Type B pancreatic cell (in vitro differentiated cells): ENCODE measurements around the gene RNH1. TPM values are rescaled to one million over a fixed set of nuclear protein-coding genes. Genes with fewer than 3 reads are reported as not detected.

Experiments
- DNase-seq: peaks from one replicate; pipeline ENCODE4 v3.0.0; 2021; ENCODE audit warnings: mixed read lengths; ENCODE audit not compliant: unreplicated experiment; ENCODE audit errors: extremely low spot score
- H3K27ac Mint-ChIP-seq: 2 replicates; pipeline ENCODE4 v1.8.0; 2021; ENCODE audit warnings: mild to moderate bottlenecking, mixed read lengths
- H3K27me3 Mint-ChIP-seq: 2 replicates; pipeline ENCODE4 v1.8.0; 2021; ENCODE audit warnings: mixed read lengths
- H3K36me3 Mint-ChIP-seq: 2 replicates; pipeline ENCODE4 v1.8.0; 2021; ENCODE audit warnings: mixed read lengths
- H3K4me1 Mint-ChIP-seq: one replicate; pipeline ENCODE4 v1.8.0; 2021; ENCODE audit warnings: mixed read lengths; ENCODE audit not compliant: unreplicated experiment
- H3K4me3 Mint-ChIP-seq: 2 replicates; pipeline ENCODE4 v1.8.0; 2021; ENCODE audit warnings: mild to moderate bottlenecking, mixed read lengths
- H3K9me3 Mint-ChIP-seq: 2 replicates; pipeline ENCODE4 v1.8.0; 2021; ENCODE audit warnings: mixed read lengths
- CTCF ChIP-seq: fragments of 200-600 bp; sonication (generic); conservative IDR thresholded peaks from 2 replicates; pipeline ENCODE4 v1.5.0; 2021; ENCODE audit warnings: antibody characterized with exemption, mild to moderate bottlenecking
- total RNA-seq: library from RNA; stranded (reverse); gene quantifications from 2 replicates; pipeline ENCODE4 v1.2.1, GENCODE V29; 2021; ENCODE audit warnings: low replicate concordance

Gene RNH1
- total RNA-seq, 1 donor from 2014 or later, result 84.5 TPM

GRCh38 chr11:490930-491260 lies 16.1 kb downstream of the RNH1 start:
- Mint-ChIP-seq H3K9me3 (no peaks in the 10 kb centered on the region), H3K4me1 (no peaks in the 10 kb centered on the region), H3K27me3 (no peaks in the 10 kb centered on the region), H3K4me3 (no peak overlapping the region), H3K27ac (no peak overlapping the region), H3K36me3 (peaks cover 6% of the 10 kb centered on the region)
- DNase-seq, result no peak
- no peak for TF ChIP-seq CTCF

- Mint-ChIP-seq H3K27ac (no peak overlapping the region), H3K4me3 (no peak overlapping the region), H3K4me1 (no peaks in the 10 kb centered on the region), H3K9me3 (no peaks in the 10 kb centered on the region), H3K27me3 (no peaks in the 10 kb centered on the region), H3K36me3 (peaks cover 3% of the 10 kb centered on the region)
- DNase-seq, result no peak
- no peak for TF ChIP-seq CTCF
These were observed 16.7 kb downstream of the RNH1 start for GRCh38 chr11:490186-490929.

- no peaks in the 10 kb centered on the region for H3K27me3 Mint-ChIP-seq
- H3K36me3 Mint-ChIP-seq, result no peaks in the 10 kb centered on the region
- DNase-seq, result no peak
- no peaks in the 10 kb centered on the region for H3K9me3 Mint-ChIP-seq
- H3K4me3 Mint-ChIP-seq, result no peak overlapping the region
- no peaks in the 10 kb centered on the region for H3K4me1 Mint-ChIP-seq
- TF ChIP-seq CTCF, result no peak
- H3K27ac Mint-ChIP-seq, result no peak overlapping the region
These were observed 17.3 kb downstream of the RNH1 start for GRCh38 chr11:489610-490185.

- no peak overlapping the region for H3K27ac Mint-ChIP-seq
- no peak for TF ChIP-seq CTCF
- H3K9me3 Mint-ChIP-seq, result no peaks in the 10 kb centered on the region
- H3K27me3 Mint-ChIP-seq, result no peaks in the 10 kb centered on the region
- H3K4me1 Mint-ChIP-seq, result no peaks in the 10 kb centered on the region
- no peak for DNase-seq
- no peak overlapping the region for H3K4me3 Mint-ChIP-seq
- H3K36me3 Mint-ChIP-seq, result no peaks in the 10 kb centered on the region
These were observed 18.1 kb downstream of the RNH1 start for GRCh38 chr11:488992-489391.

GRCh38 chr11:488579-488978 lies 18.5 kb downstream of the RNH1 start:
- TF ChIP-seq CTCF, result no peak
- DNase-seq, result no peak
- H3K9me3 Mint-ChIP-seq, result no peaks in the 10 kb centered on the region
- H3K36me3 Mint-ChIP-seq, result peaks cover under 1% of the 10 kb centered on the region
- no peak overlapping the region for H3K27ac Mint-ChIP-seq
- no peak overlapping the region for H3K4me3 Mint-ChIP-seq
- no peaks in the 10 kb centered on the region for H3K4me1 Mint-ChIP-seq
- no peaks in the 10 kb centered on the region for H3K27me3 Mint-ChIP-seq
